NCI-H2029 (cell line): ENCODE data around the gene PRL.

Experiments
- DNase-seq: peaks from one replicate; lab custom pipeline; 2025; lab: John Stamatoyannopoulos, UW

Gene PRL

DNA sequence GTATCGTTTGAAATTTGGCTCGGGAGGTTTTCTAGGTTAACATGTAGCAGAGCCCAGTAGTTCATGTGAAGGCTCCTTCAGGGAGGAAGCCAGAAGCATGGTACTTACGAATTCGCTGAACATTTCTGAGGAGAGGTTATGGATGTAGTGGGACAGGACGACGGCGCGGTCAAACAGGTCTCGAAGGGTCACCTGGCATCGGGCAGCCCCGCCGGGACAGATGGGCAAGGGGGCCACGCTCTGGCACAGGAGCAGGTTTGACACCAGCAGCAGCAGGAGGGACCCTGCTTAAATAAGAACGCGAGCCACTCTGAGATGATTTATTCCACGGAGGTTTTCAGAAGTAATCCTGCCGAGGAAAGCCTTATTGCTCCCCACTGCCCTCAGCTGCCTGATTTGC lies 2.5 kb downstream of the PRL start:
- no peak for DNase-seq

DNA sequence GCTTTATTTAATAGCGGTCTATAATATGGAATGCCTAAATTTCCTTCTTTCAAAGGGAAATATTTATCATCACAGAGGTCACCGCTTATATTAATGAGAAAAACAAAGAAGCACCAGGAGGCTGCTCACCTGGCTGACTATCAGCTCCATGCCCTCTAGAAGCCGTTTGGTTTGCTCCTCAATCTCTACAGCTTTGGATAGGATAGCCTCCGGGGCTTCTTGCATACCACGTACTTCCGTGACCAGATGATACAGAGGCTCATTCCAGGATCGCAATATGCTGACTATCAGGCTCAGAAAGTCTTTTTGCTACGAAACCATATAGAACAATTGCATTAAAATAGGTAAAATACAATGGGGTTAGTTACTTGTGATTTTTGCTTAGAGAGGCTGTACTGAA lies 6.8 kb downstream of the PRL start:
- DNase-seq, result no peak

DNA sequence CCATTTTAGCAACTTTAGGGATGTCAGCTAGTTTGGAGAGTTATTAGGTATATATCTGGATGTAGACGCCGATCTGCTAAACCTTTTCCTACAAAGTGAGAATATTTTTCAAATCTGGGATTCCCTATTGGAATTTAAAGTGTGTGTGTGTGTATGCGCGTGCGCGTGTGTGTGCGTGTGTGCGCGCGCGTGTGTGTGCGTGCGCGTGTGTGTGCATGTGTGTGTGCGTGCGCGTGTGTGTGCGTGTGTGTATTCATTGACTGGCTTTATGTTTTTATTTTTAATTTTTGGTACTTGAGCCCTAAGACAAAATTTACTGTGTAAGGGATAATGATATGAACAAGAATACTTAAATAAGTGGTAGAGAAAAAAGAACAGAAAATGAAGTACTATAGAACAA lies 8.1 kb downstream of the PRL start:
- no peak for DNase-seq

DNA sequence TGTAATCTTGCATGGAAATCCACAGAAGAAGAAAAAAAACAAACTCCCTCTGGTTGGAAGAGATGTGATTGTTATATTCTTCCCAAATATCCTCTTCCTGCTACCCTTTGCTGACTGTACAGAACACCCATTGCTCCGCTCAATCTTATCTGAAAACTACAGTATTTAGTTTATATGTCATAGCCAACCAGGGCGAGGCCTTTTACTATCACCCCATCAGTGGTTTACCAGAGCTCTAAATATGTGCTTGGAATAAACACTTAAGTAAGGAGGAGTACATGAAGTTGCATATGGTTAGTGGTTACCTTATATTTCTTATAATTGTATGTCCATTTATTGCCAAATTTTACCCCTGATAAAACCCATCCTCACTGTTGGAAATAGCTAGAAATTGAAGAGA lies 12.2 kb downstream of the PRL start:
- DNase-seq, result no peak

DNA sequence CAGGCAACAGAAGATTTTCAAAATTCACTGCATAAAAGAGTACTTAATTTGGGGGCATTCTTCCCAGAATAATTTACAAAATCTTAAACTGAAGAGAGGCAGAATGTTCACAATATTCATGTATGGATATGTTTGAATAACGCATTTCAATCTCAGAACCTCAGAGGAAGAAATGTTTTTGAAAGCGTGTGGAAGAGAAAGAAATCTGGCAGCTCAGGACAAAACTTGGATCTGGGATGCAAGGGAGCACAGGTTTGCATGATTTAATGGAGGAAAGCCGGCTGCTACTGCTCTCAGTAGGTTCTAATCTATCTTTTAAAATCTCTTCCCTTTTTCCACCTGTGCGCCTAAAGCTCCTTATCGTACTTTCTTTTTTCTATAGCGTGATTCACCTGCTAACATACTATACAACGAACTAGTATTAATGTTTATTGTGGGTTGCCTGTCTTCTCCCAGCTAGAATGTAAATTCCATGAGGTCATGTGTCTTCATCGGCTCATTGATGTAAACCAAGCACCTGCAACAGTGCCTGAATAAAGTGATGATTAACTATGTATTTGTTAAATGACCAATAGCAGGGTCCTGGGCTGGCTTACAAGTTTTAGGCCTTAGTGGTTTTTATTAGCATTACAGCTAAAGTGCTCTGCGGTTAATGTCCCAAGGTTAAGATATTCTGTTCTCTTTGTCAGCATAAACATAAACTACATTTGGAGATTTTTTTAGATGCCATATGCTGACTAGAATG lies 15.3 kb downstream of the PRL start:
- no peak for DNase-seq

DNA sequence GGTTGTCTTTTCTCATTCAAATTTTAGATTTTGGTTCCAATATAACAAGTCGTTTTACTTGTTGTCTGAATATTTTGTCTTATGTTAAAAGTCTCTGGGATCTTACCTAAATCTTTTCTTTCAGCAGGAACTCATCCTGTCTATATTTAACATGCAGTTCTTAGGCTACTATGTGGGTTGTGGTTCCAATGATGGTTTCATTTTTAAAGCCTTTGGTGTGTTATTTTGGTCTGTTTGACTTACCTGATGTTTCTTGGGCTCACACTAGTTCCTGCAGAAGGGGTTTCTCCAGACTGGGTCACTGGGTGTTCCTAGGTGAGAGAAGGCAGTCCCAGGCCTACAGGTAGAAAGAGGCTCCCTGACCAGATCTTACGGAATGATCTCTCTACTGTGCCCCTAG lies 17.4 kb downstream of the PRL start:
- DNase-seq, result no peak

DNA sequence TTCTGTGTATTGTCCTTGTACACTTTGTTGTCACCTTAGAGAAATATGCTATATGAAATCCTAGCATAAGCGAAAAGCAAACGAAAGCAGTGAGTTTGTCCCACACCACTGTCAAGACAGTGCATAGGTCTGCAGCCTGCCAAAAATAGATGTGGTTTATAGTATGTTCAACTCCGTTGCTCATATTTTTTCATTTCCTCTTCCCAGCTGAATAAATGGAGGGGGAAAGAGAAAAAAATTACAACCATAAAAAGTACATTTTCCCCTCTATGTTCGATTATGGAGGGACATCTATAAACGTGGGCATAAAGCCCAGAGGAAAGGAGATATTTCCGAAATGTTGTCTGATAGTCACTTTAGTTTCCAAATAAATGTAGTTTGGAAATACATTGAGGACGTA lies 25.8 kb downstream of the PRL start:
- DNase-seq, result no peak

DNA sequence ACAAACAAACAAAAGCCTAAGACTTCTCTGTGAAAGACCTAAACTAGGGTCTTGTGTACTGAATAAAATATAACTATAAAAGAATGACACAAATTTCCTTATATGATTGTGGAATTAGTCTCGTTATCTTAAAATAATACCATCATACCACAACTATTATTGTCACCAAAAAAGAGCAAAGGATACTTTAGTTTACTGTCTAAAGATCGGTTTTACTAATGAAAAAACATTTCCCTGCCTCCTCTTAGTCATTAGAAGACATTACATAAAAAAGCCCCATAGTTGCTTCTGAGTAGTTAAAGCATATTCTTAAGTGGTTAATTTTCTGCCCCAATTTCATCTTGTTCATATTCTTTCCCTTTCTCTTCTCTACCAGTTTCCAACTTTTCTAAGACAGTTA lies 33.1 kb downstream of the PRL start:
- no peak for DNase-seq

DNA sequence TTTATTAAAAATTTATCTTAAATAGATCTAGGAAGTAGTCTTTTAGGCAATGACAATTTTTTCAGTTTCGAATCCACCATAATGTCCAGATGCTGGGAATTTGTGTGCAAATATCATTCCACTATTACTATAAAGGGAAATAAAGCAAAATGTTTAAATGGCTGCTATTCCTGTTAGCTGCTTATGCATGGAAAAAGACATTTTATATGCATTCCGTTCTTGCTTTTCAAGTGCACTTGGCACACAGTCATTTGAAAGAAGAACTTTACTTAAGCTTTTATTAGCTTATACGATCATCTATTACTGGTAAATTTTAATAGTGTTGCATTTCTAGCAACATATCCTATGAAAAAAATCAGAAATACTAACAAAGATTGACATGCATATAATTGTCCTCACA lies 42.0 kb downstream of the PRL start:
- DNase-seq, result no peak

DNA sequence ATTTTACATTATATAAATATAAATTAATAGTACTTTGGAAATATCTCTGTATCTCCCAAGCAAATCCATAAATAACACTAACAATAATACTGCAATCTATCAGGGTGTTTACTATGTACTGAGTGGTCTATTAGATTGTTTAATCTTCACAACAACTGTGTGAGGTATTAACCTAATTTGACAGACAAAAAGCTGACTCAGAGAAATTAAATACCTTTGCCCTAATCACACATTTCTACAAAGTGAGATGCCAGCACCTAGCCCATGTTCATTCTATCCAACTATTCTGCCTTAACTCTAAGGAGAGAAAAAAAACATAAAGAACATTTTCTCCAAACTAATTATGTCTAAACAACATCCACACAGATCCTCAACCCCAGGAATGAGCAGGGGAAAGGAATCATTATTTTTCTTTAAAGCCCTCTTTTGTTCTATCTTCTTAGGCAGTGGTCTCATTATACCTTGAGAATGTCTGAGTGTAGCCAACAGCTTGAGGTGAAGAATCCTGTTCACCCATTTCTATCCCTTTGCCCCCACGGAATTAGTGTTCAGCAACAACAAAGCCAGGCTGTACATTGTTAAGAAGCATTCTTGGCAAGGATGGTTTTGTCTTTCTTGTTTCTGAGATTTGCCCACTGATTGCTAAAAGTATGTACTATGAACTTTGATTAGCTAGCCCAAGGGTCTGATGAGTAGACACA lies 42.7 kb downstream of the PRL start:
- DNase-seq, result no peak

DNA sequence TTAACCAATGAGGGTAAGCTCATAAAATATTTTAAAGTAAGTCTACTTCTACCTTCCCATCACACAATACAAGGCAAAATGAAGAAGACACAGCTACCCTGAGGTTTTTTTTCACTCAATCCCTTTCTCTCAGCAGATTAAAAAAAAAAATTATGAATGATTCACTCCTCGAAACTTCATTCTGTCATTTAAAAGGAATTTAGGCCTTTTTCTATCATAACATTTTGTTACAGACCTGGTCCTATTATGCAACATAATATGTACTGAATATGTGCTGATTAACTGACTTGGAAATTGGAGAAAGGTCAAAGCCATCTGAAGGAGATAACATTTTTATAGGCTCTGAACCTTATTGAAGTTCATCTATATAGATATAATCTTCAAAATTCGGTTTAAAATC lies 45.5 kb downstream of the PRL start:
- DNase-seq, result no peak

DNA sequence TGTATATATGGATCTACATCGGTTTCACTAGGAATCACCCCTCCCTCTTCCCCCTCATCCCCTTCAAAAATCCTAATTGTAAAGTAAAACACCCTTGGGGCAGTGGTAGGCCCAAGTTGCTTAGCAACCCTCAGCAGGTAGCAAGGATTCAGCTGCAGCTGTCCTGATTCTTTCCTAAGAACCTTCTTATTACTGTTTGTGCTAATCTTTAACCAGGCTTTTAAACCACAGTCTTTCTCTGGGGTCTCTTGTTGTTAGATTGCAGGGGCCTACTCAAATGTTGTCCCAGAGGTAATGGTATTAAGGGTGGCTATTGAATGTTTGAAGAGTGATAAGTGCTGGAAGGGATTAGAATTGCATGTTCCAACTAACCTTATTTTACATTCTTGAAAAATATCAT lies 46.4 kb downstream of the PRL start:
- DNase-seq, result no peak

DNA sequence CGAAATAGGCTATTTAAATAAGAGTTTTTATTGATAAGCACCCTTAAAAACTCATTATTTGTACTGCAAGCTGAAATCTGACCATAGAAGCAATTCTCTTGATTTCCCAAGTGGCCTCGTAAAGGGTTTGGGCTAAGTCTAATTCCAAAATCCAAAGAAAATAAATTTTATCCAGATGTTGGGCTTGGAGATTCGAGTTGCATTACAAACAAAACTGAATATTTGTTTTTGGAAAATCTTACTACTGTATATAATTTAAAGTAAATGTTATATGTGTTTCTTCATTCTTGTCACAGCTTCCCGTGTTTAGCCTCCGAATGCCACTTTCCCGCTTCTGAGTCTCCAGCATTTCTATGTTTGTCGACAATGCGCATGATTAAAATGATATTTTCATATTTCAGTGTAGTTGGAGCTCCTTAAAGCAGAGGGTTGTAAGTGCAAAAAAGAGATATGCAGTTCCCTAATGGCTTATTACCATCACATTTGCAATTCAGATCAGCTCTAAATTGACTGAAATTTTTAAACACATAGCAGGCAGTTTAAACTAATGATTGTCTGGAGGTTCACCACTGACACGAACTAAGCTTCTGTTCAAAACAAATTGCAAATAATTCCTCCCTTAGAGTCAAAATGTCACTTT lies 47.0 kb downstream of the PRL start:
- DNase-seq, result no peak

DNA sequence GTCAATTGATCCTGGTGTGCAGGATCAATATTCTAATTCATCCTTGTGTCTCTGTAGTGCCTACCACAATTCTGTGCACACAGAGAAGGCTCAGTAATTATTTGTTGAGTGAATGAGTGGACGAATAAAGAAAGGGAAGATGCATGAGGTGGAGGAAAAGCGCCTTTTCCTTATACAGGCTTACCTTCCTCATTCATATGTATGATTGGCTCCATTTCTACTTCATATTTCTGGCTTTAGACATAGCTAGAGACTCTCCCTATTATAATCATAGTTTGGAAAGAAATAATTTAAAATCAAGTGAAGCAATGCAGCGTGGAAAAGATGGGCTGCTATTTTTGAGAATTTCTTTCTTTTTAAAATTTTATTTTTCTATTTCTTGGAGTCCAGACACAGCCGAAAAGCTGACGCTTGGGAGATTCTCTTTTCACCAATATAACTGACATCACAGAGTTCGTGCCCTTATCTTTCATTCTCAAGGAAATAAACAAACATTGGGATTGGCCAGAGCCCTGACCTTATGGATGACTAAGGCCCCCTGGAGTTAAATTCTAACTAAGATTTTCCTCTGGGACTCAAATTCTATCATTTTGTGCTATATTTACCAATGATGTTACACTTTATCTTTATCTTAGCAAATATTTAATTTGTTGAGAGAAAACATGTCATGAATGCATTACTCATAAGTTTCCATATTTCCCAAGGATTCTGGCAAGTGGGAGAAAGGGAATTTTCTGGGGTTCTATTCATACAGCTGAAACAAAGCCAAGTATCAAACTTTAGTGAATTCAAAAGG lies 48.1 kb downstream of the PRL start:
- no peak for DNase-seq

DNA sequence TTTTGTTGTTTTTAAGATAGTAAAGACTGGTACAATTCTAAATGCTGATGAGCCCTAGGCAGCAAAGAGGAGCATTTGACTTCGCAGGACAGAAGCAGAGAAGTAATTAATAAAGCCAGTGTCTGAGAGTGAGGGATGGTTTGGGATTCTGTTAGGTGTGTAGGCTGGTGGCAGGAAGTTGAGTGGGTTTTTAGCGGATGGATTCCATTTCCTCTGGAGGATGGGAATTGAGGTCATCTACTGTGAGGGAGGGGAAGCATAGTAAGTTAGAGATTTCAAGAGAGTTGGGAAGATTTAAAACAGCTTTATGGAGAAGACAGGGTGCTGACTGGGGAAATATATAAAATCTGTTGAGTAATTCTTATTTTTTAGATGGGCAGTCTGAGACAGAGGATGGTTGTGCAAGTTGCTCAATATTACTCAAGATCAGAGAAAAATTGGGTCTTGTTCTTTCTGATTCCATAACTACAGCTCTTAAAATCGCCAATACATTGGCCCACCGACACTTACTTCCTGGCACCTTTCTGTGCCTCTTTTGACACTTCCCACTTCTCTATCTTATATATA lies 48.8 kb downstream of the PRL start:
- no peak for DNase-seq

DNA sequence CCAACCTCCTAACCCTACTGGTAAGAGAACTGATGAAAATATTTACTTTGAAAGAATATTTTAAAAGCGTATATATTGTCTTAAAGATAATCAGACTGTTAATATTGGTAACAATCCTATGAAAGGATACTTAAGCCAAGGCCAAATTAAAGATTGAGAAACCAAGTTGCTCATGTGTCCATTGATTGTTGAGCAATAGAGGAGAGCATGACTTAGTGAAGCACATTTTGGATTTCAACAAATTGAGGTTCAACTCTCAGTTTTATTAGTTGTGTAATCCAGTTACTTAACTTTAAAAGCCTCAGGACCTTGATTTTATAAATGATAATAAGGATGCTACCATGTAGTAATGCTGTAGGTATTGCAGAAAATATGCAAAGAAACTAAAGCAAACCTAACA lies 56.8 kb downstream of the PRL start:
- no peak for DNase-seq

DNA sequence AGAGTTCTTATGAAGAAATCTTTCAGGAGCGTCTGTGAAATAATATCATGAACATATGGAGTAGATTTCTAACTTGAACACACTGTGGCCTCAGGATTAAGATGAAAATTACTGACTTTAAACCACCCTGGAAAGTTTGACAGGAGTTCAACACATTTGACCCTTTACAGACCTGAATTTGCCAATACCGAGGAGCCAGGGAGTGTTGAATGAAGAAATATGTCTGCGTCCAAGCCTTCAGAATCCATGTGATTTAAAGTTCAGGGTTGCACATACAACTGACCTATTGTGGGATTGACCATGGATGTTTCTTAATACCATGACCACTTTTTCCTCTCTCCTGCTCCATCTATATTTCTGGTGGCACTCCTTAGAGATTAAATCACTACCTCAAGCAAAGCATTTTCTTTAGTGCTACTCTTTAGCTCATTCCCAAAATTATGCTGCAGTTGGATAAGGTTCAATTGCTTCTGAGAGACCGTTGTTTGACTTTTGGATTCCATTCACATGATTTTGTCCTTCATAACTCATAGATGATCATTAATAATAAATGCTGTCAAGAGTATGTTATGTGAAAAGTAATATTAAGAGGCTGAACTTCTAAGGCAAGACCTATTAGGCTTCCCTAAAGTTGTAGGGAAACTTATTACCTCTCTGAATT lies 57.4 kb downstream of the PRL start:
- no peak for DNase-seq

DNA sequence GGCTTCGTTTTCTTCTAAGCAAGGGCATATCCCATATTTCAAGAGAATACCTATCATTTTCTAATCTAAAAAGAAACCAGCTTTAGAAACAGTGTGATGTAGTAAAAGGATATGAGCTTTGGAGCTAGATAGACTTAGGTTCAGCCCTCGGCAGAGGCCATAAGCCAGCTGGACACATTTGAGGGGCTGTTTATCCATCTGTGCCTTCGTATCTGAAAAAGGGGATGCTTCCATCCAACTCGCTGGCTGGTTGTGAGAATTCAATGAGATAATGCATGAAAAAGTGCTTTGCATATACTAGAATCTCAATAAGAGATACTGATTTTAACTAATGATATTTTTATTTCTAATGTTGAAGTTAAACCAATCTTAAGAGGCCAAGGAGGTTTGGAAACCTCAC lies 58.0 kb downstream of the PRL start:
- no peak for DNase-seq

DNA sequence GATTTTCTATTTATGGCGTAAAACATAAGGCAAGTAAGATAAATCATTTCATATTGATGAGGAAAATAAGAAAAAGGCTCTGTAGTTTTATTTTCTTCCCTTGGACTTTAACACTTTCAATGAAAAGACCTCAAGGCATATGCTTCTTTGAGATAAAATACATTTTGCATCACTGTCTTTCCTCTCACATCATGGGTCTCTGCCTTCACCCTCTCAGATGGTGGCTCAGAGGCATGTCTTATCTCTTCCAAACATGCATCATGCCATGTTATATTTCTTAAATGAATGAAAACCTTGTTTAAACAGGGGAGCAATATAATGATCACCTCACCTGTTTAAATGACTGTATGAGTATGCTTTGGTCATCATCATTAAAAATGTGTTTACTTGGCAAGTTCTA lies 59.3 kb downstream of the PRL start:
- no peak for DNase-seq
